Forelimb muscle (tissue), 1 donor: ENCODE data around the gene CCR4. TPM values are rescaled to one million over a fixed set of nuclear protein-coding genes. Genes with fewer than 3 reads are reported as not detected.
"Not testable (repeated sequence)": the region's sequence is repeated elsewhere in the genome, so short reads cannot be mapped to it uniquely, and the experiment has no call there.

Experiments
- DNase-seq: peaks from one replicate; pipeline ENCODE4 v3.0.0-alpha.2; 2013; ENCODE audit warnings: low read depth
- polyA plus RNA-seq: library from polyadenylated mRNA; unstranded; fragments of 120-200 nt; gene quantifications from one replicate; pipeline ENCODE4 v1.2.1, GENCODE V29; 2013; ENCODE audit not compliant: insufficient read length

CCR4 gene
- polyA plus RNA-seq, 1 donor, result 0.04 TPM

- DNase-seq, result no peak
Measured at GRCh38 chr3:32952369-32953077, 1.1 kb downstream of the CCR4 start.

GRCh38 chr3:32954506-32954905 lies 3.1 kb downstream of the CCR4 start:
- no peak for DNase-seq

GRCh38 chr3:32956750-32957570 lies 5.5 kb downstream of the CCR4 start:
- no peak for DNase-seq

- no peak for DNase-seq
Measured at GRCh38 chr3:32958509-32958908, 7.1 kb downstream of the CCR4 start.

- DNase-seq, result no peak
Measured at GRCh38 chr3:32959371-32959770, 7.9 kb downstream of the CCR4 start.

GRCh38 chr3:32960404-32961170 lies 9.1 kb downstream of the CCR4 start:
- DNase-seq, result no peak

GRCh38 chr3:32961189-32961715 lies 9.8 kb downstream of the CCR4 start:
- DNase-seq, result no peak

- DNase-seq, result no peak
Measured at GRCh38 chr3:32963871-32964270, 12.4 kb downstream of the CCR4 start.

- DNase-seq, result not testable (repeated sequence)
Measured at GRCh38 chr3:32964781-32965180, 13.3 kb downstream of the CCR4 start.

- DNase-seq, result not testable (repeated sequence)
Measured at GRCh38 chr3:32965617-32966213, 14.3 kb downstream of the CCR4 start.

GRCh38 chr3:32966627-32967026 lies 15.2 kb downstream of the CCR4 start:
- not testable (repeated sequence) for DNase-seq

- no peak for DNase-seq
Measured at GRCh38 chr3:32968166-32968919, 16.9 kb downstream of the CCR4 start.

GRCh38 chr3:32968920-32969389 lies 17.5 kb downstream of the CCR4 start:
- no peak for DNase-seq

GRCh38 chr3:32969656-32970055 lies 18.2 kb downstream of the CCR4 start:
- no peak for DNase-seq

- not testable (repeated sequence) for DNase-seq
Measured at GRCh38 chr3:32971291-32971690, 19.8 kb downstream of the CCR4 start.

GRCh38 chr3:32972482-32973146 lies 21.2 kb downstream of the CCR4 start:
- DNase-seq, result no peak

GRCh38 chr3:32973982-32974381 lies 22.5 kb downstream of the CCR4 start:
- DNase-seq, result no peak

GRCh38 chr3:32975891-32976595 lies 24.6 kb downstream of the CCR4 start:
- no peak for DNase-seq

- DNase-seq, result no peak
Measured at GRCh38 chr3:32977861-32978260, 26.4 kb downstream of the CCR4 start.

GRCh38 chr3:32978331-32978730 lies 26.9 kb downstream of the CCR4 start:
- no peak for DNase-seq
